ENCODE results near the gene ARF6. TPM values are rescaled to one million over a fixed set of nuclear protein-coding genes. Genes with fewer than 3 reads are reported as not detected.
"Not testable (repeated sequence)": the region's sequence is repeated elsewhere in the genome, so short reads cannot be mapped to it uniquely, and the experiment has no call there.

The ARF6 gene
- total RNA-seq, 1 donor from 2014 or later = 48.6 TPM

DNA sequence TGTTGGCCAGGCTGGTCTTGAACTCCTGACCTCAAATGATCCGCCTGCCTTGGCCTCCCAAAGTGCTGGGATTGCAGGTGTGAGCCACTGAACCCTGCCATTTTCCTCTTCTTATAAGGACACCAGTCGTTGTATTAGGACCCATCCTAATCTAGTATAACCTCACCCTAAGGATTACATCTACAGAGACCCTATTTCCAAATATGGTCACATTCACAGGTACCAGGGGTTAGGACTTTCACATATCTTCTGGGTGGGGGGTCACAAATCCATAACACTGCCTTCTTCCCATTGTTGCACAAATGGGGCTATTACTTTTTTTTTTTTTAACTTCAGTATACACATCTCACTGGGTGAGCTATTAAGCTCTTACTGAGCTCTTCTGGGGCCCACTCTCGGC is 38.6 kb downstream of the ARF6 start:
- Histone ChIP-seq H3K4me3 (no peak overlapping the region), H3K36me3 (no peaks in the 10 kb centered on the region), H3K9me3 (no peaks in the 10 kb centered on the region), H3K4me1 (no peaks in the 10 kb centered on the region), H3K27me3 (no peaks in the 10 kb centered on the region), H3K27ac (no peak overlapping the region)
- intact Hi-C loops (cut with DNase I) = no loop called here
- no peak for DNase-seq (ENCODE audit: extremely low spot score in 2 of 2)
- TF ChIP-seq POLR2A (IDR thresholded peaks at IDR 0.05) (no peak), POLR2AphosphoS5 (IDR thresholded peaks at IDR 0.05; ENCODE audit: insufficient read depth in 1 of 2, low read depth in 1 of 2) (no peak)

DNA sequence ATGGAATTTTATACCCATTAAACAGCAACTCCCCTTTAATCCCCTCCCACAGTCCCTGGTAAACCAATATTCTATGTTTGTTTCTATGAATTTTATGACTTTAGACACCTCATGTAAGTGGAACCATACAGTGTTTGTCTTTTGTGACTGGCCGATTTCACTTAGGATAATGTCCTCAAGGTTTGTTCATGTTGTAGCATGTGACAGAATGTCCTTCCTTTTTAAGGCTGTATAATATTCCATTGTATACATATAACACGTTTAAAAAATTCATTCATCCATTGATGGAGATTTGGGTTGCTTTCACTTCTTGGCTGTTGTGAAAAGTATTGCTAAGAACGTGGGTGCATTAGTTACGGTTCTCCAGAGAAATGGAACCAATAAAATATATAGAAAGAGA is 40.2 kb downstream of the ARF6 start:
- H3K4me3 ChIP-seq = no peak overlapping the region
- H3K36me3 ChIP-seq = no peaks in the 10 kb centered on the region
- no peaks in the 10 kb centered on the region for H3K4me1 ChIP-seq
- TF ChIP-seq POLR2AphosphoS5 (IDR thresholded peaks at IDR 0.05; ENCODE audit: insufficient read depth in 1 of 2, low read depth in 1 of 2) (no peak), POLR2A (IDR thresholded peaks at IDR 0.05) (no peak)
- TF ChIP-seq, protein P1, sequence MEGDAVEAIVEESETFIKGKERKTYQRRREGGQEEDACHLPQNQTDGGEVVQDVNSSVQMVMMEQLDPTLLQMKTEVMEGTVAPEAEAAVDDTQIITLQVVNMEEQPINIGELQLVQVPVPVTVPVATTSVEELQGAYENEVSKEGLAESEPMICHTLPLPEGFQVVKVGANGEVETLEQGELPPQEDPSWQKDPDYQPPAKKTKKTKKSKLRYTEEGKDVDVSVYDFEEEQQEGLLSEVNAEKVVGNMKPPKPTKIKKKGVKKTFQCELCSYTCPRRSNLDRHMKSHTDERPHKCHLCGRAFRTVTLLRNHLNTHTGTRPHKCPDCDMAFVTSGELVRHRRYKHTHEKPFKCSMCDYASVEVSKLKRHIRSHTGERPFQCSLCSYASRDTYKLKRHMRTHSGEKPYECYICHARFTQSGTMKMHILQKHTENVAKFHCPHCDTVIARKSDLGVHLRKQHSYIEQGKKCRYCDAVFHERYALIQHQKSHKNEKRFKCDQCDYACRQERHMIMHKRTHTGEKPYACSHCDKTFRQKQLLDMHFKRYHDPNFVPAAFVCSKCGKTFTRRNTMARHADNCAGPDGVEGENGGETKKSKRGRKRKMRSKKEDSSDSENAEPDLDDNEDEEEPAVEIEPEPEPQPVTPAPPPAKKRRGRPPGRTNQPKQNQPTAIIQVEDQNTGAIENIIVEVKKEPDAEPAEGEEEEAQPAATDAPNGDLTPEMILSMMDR (IDR thresholded peaks at IDR 0.05) = no peak
- H3K27me3 ChIP-seq = no peaks in the 10 kb centered on the region
- intact Hi-C loops (cut with DNase I) = no loop called here
- no peaks in the 10 kb centered on the region for H3K9me3 ChIP-seq
- DNase-seq (ENCODE audit: extremely low spot score in 2 of 2) = no peak
- H3K27ac ChIP-seq = no peak overlapping the region

DNA sequence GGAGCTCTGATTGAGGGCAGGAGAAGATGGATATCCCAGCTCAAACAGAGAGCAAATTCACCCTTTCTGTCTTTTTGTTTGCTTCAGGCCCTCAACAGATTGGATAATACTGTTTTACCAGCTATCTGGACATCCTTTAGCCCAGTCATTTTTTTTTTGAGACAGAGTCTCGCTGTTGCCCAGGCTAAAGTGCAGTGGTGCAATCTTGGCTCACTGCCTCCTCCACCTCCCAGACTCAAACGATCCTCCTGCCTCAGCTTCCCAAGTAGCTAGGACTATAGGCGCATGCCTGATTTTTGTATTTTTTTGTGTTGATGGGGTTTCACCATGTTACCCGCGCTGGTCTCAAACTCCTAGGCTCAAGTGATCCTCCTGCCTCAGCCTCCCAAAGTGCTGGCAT is 40.8 kb downstream of the ARF6 start:
- DNase-seq (ENCODE audit: extremely low spot score in 2 of 2) = no peak
- TF ChIP-seq POLR2AphosphoS5 (IDR thresholded peaks at IDR 0.05; ENCODE audit: insufficient read depth in 1 of 2, low read depth in 1 of 2) (no peak), POLR2A (IDR thresholded peaks at IDR 0.05) (no peak)
- TF ChIP-seq, protein P1 (IDR thresholded peaks at IDR 0.05) = no peak
- intact Hi-C loops (cut with DNase I) = no loop called here
- Histone ChIP-seq H3K4me1 (no peaks in the 10 kb centered on the region), H3K9me3 (no peaks in the 10 kb centered on the region), H3K27ac (no peak overlapping the region), H3K4me3 (no peak overlapping the region), H3K27me3 (no peaks in the 10 kb centered on the region), H3K36me3 (no peaks in the 10 kb centered on the region)

DNA sequence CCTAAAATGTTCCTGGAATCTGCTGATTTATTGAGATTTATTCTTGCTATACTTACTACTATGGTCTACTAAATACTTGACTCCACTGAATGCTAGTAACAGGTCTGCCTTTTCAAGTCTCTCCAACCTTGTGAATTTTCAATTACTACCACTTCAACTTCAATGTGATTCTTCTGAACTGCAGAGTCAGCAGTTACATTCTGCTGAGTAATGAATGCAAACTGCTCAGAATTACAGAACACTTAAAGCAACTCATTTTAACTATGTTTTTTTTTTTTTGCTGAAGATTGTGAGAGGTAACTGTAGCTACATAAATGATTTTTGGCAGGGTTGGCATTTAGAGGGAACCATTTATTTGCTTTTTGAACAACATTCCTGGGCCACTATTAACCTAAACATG is 41.8 kb downstream of the ARF6 start:
- Histone ChIP-seq H3K4me1 (no peaks in the 10 kb centered on the region), H3K27ac (no peak overlapping the region), H3K27me3 (no peaks in the 10 kb centered on the region), H3K36me3 (no peaks in the 10 kb centered on the region), H3K9me3 (no peaks in the 10 kb centered on the region), H3K4me3 (no peak overlapping the region)
- no peak for TF ChIP-seq POLR2A (IDR thresholded peaks at IDR 0.05)
- TF ChIP-seq POLR2AphosphoS5 (IDR thresholded peaks at IDR 0.05; ENCODE audit: insufficient read depth in 1 of 2, low read depth in 1 of 2) = peak in 1 of 2 donors; percentile 13
- TF ChIP-seq, protein P1 (IDR thresholded peaks at IDR 0.05) = no peak
- intact Hi-C loops (cut with DNase I) = no loop called here
- DNase-seq (ENCODE audit: extremely low spot score in 2 of 2) = no peak

DNA sequence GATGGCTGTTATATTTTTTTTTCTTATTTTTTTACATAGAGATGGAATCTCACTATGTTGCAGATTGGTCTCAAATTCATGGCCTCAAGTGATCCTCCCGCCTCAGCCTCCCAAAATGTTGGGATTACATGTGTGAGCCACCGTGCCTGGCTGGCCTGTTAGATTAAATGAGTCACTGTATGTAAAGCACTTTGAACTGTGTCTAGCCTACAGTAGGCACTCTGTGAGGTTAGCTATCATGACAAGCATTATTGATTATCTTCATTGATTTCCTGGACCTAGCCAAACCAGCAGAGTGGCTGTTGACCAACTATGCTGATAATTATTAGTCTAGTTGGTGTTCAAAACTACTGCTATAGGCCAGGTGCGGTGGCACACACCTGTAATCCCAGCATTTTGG is 42.6 kb downstream of the ARF6 start:
- no peaks in the 10 kb centered on the region for H3K36me3 ChIP-seq
- TF ChIP-seq POLR2AphosphoS5 (IDR thresholded peaks at IDR 0.05; ENCODE audit: insufficient read depth in 1 of 2, low read depth in 1 of 2) (no peak), POLR2A (IDR thresholded peaks at IDR 0.05) (no peak)
- TF ChIP-seq, protein P1 (IDR thresholded peaks at IDR 0.05) = no peak
- H3K4me1 ChIP-seq = peaks cover 7% of the 10 kb centered on the region
- no peaks in the 10 kb centered on the region for H3K9me3 ChIP-seq
- DNase-seq (ENCODE audit: extremely low spot score in 2 of 2) = no peak
- H3K4me3 ChIP-seq = no peak overlapping the region
- no peak overlapping the region for H3K27ac ChIP-seq
- no peaks in the 10 kb centered on the region for H3K27me3 ChIP-seq
- intact Hi-C loops (cut with DNase I) = no loop called here

DNA sequence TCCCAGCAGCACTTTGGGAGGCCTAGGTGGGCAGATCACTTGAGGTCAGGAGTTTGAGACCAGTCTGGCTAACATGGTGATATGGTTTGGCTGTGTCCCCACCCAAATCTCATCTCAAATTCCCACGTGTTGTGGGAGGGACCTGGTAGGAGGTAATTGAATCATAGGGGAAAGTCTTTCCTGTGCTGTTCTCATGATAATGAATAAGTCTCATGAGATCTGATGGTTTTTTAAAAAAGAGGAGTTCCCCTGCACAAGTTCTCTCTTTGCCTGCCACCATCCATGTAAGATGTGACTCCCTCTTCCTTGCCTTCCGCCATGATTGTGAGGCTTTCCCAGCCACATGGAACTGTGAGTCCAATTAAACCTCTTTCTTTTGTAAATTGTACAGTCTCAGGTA is 43.4 kb downstream of the ARF6 start:
- H3K4me3 ChIP-seq; H3K36me3 ChIP-seq; DNase-seq (ENCODE audit: extremely low spot score in 2 of 2); H3K27me3 ChIP-seq; H3K27ac ChIP-seq; H3K9me3 ChIP-seq; intact Hi-C loops (cut with DNase I): not testable (repeated sequence)
- peaks cover 14% of the 10 kb centered on the region for H3K4me1 ChIP-seq

DNA sequence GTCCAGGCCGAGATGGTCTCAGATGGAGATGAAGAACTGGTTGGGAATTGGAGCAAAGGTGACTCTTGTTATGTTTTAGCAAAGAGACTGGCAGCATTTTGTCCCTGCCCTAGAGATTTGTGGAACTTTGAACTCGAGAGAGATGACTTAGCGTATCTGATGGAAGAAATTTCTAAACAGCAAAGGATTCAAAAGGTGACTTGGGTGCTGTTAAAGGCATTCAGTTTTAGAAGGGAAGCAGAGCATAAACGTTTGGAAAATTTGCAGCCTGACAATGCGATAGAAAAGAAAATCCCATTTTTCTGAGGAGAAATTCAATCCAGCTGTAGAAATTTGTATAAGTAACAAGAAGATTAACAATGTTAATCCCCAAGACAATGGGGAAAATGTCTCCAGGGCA is 44.0 kb downstream of the ARF6 start:
- DNase-seq (ENCODE audit: extremely low spot score in 2 of 2); H3K4me3 ChIP-seq; intact Hi-C loops (cut with DNase I); H3K27ac ChIP-seq; H3K27me3 ChIP-seq; H3K36me3 ChIP-seq; H3K9me3 ChIP-seq: not testable (repeated sequence)
- peaks cover 20% of the 10 kb centered on the region for H3K4me1 ChIP-seq

DNA sequence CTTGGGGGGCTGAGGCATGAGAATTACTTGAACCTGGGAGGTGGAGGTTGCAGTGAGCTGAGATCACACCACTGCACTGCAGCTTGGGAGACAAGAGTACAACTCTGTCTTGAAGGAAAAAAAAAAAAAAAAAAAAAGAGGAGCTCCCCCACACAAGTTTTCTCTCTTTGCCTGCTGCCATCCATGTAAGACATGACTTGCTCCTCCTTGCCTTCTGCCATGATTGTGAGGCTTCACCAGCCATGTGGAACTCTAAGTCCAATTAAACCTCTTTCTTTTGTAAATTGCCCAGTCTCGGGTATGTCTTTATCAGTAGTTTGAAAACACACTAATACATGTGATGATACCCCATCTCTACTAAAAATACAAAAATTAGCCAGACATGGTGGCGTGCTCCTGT is 46.3 kb downstream of the ARF6 start:
- H3K9me3 ChIP-seq; H3K27ac ChIP-seq; H3K36me3 ChIP-seq; H3K4me3 ChIP-seq; DNase-seq (ENCODE audit: extremely low spot score in 2 of 2); intact Hi-C loops (cut with DNase I); H3K27me3 ChIP-seq: not testable (repeated sequence)
- H3K4me1 ChIP-seq = peaks cover 27% of the 10 kb centered on the region
